GM04503 (cell line): Measurements from ENCODE around the gene TBXA2R.
"Not testable (repeated sequence)": the region's sequence is repeated elsewhere in the genome, so short reads cannot be mapped to it uniquely, and the experiment has no call there.

Experiments used
- DNase-seq: peaks from one replicate; pipeline ENCODE4 v3.0.0-alpha.2; 2012; ENCODE audit warnings: low read depth

The TBXA2R gene

DNA sequence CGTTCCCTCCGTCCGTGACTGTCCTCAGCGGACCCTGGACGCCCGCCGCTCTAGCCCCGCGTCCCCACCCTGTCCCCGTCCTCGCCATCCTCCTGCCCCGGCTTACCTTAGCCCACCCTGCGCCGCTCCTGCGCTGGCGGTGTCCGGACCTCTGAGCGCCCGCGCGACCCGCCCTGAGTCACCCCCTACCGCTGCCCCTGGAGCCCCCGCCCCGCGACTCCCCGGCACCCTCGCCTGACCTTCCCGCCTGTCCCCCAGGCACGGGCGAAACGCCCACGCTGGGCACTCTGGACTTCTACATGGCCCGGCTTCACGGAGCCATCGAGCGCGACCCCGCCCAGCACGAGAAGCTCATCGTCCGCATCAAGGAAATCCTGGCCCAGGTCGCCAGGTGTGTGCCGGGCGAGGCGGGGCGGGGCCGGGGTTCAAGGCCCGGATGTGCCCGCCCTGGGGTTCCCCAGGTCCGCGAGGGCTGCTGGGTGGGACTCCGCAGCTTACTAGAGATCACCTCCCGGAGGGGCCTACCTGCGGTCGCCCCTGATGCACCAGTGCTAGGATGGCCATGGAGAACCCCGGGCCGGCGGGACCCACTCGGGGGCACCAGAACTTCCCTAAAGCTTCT lies 28.8 kb downstream of the TBXA2R start:
- DNase-seq: no peak

DNA sequence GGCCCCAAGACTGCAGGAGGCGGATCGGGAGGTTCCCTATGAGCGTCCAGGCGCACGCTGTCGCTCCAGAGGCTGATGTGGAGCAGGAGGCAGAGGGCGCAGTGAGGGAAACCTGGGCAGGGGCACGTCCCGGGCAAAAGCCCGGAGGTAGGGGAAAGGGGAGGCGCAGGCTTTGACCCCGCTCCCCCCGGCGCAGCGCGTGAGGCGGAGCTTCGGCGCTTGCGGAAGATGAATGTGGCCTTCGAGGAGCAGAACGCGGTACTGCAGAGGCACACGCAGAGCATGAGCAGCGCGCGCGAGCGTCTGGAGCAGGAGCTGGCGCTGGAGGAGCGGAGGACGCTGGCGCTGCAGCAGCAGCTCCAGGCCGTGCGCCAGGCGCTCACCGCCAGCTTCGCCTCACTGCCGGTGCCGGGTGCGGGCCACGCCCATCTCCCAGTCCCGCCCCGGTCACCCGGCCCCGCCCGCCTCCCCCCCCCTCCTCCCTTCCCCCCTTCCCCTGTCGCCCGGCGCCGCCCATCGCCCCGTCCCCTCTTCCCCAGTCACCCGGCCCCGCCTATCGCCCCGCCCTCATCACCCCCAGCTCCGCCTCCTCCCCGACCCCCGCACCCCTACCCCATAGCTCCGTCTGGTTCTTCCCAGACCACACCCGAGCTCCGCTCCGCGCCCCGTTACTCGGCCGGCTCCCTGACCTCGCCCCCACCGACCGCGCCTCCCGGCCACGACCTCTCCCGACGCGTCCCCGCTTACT lies 29.8 kb downstream of the TBXA2R start:
- no peak for DNase-seq

DNA sequence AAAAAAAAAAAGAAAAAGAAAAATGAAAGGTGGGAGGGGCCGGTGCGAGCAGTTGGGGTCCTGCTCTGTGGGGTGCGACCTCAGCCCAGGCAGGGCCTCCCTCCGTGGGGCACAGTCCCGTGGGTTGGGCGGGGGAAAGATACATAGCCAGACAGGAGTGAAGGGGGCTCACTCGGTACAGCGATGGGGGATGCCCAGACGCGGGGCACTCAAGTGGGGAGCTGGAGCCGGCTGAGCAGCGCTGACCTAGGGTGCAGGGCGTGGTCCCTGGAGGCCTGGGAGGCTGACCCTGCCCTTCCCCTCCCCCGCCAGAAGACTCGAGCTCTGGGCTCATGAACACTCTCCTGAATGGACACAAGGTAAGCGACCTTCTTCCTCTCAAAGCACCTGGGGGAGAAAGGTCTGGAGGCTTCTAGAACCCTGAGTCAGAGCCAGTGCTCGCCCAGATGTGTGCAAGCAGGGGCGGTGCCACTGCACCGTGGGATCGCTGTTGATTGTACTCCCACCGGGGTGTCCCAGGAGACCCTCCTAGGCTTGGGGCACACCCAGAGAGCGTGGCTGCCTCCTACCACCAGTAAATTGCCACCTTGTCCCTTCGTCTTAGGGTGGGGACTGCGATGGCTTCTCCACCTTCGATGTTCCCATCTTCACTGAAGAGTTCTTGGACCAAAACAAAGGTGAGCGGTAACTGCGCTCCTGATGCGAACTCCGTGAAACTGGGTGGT lies 30.6 kb downstream of the TBXA2R start:
- no peak for DNase-seq

DNA sequence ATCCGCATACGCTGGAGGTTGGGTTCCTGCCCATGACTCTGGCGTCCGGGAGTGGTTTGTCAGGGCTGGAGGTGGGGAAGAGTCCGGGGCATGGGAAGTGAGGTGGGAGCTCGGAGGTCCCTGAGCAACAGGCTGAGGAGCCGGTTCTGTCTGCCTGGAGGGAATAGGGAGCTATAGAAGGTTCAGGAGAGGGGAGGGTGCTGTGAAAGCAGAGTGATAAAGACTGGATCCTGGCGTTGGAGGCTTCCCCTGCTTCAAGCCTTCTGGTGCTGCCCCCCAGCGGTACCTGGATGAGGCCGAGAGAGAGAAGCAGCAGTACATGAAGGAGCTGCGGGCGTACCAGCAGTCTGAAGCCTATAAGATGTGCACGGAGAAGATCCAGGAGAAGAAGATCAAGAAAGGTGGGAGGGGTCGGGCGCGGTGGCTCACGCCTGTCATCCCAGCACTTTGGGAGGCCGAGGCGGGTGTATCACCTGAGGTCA lies 31.4 kb downstream of the TBXA2R start:
- DNase-seq: no peak

DNA sequence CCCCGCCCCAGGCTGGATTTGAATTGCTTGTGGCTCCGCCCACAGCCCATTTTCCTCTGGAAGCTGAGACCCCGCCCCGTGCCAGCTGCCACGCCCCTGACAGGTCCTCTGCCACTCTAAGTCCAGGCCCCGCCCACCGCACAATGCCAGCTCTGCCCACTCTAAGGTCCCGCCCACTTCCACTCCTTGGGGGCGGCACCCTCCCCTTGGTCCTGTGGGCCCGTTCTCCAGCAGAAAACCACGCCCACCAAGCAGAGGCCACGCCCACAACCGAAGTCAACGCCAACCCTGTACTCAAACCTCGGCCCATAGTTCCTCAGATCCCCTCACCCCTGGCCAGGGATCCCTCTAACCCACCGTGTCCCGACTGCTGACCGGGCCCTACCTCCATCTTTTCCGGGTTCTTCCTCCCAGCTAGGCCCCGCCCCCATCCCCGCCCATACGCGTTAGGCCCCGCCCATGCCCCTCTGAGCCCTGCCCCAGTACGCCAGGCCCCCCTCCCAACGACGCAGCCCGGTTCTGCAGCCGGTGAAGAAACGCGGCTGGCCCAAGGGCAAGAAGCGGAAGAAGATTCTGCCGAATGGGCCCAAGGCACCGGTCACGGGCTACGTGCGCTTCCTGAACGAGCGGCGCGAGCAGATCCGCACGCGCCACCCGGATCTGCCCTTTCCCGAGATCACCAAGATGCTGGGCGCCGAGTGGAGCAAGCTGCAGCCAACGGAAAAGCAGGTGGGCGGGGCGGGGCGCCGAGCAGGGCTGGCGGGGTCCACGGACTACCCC lies 32.6 kb downstream of the TBXA2R start:
- DNase-seq: peak; percentile 43

DNA sequence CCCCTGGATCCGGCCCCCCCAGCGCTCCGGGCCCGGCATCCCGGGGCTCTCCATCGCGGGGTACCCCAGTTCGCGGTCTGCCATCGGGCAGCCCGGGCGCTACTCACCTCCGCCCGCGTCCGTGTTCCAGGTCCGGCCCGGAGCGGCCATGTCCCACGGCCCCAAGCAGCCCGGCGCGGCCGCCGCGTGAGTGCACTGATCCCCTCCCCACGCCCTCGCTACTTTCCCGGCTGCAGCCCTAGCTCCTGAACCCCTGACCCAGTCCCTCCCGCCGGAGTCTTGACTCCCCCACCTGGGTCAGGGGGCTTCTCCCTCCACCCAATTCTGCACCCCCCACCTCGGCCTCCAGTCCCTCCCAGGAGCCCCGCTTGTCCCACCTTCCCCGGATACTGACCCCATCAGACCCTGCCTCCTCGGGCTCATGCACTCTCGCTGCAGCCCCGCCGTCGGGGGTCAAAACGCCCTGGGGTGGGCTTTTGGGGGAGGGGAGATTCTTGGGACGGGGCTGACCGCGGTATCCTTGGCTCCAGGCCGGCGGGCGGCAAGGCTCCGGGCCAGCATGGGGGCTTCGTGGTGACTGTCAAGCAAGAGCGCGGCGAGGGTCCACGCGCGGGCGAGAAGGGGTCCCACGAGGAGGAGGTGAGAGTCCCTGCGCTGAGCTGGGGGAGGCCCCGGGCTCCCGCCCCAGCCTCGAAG lies 33.4 kb downstream of the TBXA2R start:
- DNase-seq: no peak

DNA sequence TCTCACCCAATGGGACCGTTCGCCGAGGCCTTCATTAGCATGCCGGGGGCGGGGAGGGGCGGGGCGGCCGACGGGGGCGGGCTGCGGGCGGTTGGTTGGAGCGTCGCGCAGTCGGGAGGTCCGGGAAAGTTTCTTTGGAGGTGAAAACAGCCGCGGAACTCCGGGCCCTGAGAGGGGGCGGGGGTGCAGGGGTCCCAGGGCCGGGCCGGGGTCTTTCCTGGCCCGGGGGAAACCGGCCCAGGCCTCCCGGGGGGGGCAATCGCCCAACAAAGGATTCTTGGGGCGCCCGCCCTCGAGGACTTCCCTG lies 33.9 kb downstream of the TBXA2R start, which contains the start of gene HMG20B:
Gene HMG20B, plus strand, starts transcription at position 90 of the 307 bp plus-strand sequence. CDS start 366 bp downstream, outside the sequence.
- DNase-seq: no peak

DNA sequence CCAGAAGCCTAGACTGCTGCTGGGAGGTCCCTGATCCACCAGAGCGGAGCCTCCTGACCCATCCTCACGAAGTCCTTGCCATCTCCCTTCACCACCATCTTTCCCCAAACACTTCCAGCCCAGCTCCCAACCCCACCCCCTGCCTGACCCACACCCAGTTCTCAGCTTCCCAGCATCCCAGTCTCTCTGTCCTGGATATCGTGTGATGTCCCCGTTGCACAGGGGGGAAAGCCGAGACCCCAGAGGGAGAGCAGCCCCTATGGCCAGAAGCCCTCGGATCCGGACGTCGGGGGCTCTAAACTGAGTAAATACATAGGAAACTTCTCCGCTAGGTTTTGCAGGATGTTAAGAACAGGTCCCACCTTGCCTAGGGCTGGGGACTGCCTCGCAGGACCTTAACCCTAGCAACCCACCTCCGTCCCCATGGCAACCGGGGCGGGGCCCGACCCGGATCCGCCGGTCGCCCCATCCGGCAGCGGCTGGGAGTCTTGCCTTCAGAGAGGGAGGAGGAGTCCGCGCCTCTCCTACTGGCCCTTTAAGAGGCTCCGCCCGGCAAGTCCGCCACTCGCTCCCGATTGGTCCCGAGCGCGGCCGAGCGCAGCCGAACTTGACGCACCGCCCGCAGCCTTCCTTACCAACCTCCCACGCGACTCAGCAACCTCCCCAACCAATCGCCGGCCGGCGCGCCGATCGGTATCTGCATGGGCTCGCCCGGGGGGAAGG lies 34.4 kb downstream of the TBXA2R start:
- DNase-seq: peak; percentile 97

DNA sequence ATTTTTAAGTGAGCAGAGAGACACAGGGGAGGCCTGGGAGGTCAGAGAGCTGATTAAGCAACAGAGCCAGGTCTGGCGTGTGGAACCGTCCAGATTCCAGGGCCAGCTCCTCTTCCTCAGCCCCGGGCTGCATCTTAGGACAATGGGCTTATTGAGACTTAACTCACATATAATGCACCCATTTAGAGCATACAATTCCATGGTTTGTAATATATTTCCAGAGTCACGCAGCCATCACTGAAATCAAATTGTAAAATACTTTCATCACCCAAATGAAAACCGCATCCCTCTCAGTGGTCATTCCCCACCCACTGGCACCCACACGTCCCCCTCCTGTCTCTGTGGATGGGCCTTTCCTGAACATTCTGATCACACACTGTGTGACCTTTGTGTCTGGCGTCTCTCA lies 36.1 kb downstream of the TBXA2R start:
- DNase-seq: no peak

DNA sequence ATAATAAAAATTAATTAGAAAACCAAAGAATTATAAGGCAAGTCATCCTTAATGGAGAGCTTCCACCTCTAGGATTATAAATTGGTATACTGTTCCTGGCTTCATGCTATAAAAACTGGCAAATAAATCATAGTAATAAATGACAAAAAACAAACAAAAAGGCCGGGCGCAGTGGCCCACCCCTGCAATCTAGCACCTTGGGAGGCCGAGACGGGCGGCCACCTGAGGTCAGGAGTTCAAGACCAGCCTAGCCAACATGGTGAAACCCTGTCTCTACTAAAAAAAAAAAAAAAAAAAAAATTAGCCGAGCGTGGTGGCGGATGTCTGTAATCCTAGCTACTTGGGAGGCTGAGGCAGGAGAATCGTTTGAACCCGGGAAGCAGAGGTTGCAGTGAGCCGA lies 36.6 kb downstream of the TBXA2R start:
- not testable (repeated sequence) for DNase-seq

DNA sequence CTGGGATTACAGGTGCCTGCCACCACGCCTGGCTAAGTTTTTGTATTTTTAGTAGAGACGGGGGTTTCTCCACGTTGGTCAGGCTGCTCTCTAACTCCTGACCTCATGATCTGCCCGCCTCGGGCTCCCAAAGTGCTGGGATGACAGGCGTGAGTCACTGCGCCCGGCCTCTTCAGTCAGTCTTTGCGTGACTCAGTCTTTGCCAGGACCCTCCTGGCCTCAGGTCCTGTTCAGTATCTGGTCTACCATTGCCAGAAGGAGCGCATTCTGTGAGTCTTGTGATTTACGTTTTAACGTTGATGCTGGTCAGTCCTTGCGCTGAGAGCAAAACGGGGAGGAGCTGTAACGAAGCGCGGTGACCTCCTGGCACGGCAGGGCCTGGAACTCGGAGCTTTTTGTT lies 41.5 kb downstream of the TBXA2R start:
- no peak for DNase-seq

DNA sequence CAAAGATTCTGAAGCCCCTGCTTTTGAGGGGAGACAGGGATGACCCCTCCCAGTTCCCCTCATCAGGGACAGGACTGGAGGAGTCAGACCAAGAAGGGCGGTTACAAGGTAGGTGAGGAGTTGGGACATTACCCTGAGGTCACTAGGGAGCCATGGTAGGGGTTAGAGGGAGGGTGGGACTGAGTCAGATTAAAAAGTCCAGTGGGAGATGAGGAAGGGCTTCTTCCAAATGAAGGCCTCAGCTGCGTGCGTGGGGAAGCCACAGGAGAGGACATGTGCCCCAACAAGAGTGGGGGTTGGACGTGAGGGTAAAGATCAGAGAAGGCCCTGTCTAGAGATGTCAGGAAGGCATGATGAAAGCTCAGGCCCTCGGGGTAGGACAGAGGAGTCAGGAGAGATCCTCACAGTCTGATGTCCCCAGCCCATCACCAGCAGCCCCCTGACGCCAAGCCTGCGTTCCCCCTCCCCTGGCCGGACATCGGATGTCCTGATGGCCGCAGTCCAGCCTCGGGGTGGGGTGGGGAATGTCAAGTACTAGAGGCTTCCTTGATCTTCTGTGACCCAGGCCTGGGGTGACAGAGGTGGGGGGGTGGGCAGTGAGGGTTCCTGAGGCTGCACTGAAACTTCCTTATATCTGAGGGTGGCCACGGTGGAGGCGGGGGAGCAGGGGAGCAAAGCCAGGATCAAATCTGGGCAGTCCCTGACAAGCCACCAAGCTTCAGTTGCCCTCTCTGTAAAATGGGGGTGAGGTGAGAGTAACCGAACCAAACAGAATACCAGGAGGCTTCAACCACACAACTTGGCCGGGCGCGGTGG lies 42.8 kb downstream of the TBXA2R start:
- no peak for DNase-seq

DNA sequence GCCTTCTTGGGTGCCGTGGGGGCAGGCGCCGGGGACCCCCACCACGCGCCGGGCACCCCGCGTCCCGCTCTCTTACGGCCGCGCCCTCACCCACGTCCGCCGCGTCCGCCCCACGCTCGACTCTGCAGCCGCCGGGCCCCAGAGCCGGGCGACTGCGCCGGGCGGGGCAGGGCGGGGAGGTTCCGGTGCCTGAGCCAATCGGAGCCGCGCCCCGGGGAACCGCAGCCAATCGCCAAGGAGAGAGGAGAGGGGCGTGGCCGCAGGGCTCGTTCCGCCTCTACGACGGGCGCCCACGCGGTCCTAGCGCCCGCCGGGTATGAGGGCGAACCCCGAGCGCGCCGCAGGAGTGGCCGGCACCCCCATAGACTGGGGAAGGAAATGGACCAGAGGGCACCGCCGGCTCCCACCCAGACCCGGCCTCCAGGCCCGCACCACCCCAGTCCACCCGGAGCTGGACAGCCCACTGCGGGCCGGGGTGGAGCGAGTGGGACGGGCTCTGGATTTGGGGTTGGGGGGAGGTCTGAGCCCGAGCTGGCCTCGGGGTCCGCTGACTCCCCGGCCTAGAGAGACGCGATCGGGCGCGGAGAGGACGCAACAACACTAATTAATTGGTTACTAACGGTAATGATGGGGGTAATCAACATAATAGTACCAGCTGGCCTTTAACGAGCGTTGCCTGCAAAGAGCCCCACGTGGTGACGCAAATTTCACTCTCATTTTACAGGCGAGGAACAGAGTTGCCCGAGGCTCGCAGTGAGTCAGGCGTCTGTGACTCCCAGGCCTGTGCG lies 49.0 kb downstream of the TBXA2R start, which contains the start of gene MFSD12:
Gene MFSD12, minus strand, starts transcription at position 126 of the 788 bp plus-strand sequence. CDS start 183 bp downstream, outside the sequence.
- DNase-seq: peak; percentile 51

DNA sequence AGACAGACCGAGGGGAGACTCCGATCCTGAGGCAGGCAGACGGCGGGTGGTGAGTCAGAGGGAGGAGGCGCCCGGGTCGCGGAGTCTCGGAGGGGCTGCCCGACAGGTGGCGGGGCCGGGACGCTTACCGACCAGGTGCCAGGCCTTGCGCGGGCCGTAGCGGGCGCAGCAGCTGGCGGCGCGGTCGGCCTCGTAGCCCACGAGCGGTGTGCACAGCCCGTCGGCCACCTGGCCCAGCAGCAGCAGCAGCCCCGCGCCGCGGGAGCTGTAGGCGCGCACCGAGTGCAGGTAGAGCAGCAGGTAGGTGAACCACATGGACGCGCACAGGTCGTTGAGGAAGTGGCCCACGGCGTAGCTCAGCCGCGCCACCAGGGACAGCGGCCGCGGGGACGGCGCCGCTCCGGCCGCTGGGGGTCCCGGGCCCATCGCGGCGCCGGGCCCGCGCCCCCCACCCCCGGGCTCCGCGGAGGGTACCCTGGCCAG lies 49.7 kb downstream of the TBXA2R start:
- DNase-seq: no peak

DNA sequence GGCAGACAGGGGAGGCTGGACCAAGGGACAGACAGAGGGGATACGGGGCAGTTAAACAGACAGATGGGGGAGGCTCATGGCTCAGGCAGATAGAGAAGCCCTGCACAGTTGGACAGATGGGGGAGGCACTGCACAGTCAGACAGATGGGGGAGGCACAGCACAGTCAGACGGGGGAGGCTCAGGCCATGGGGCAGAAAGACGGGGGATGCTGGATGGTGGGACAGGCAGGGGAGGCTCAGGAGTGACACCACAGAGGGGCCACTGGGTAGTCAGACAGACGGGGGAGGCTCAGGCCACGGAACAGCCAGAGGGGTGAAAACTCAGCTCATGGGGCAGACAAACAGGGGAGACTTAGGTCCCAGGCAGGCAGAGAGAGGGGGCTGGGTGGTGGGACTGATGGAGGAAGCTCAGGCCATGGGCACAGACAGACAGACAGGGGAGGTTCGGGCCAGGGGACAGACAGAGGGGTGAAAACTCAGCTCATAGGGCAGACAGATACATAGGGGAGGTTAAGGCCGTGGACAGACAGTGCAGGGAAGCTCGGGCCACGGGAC lies 50.2 kb downstream of the TBXA2R start:
- DNase-seq: no peak

DNA sequence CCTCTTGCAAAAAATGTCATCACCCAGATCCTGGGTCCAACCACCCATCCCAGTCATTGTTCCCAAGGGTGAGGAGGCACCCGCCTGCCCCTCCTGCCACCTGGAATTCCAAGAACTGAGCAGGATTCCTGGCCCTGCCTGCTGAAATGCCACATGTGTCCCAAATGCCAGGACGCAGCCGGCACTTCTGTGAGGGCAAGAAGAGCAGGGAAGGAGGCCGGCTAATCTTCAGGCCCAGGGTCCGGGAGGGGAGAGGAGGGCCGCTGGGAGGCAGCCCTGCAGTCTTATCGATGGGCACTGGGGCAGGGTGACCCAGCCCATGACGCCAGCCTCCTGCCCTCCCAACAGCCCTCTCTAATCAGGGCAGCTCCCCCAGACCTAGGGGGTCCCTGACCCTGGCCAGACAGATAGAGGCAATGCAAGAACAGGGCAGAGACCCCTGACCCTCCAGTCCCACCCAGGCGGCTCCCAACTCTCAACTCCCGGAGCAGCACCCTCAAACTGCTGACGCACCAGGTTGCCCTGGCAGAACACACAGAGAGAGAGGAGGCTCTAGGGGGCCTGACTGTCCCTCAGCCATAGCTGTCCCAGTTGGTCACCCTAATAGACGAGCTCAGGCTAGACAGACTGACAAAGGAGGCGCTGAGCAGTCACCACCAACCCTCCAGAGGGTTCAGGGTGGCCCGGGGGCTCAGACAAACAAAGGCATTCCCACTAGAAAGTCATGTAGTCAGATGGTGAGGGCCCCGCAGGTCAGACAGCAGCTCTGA lies 50.8 kb downstream of the TBXA2R start:
- no peak for DNase-seq

DNA sequence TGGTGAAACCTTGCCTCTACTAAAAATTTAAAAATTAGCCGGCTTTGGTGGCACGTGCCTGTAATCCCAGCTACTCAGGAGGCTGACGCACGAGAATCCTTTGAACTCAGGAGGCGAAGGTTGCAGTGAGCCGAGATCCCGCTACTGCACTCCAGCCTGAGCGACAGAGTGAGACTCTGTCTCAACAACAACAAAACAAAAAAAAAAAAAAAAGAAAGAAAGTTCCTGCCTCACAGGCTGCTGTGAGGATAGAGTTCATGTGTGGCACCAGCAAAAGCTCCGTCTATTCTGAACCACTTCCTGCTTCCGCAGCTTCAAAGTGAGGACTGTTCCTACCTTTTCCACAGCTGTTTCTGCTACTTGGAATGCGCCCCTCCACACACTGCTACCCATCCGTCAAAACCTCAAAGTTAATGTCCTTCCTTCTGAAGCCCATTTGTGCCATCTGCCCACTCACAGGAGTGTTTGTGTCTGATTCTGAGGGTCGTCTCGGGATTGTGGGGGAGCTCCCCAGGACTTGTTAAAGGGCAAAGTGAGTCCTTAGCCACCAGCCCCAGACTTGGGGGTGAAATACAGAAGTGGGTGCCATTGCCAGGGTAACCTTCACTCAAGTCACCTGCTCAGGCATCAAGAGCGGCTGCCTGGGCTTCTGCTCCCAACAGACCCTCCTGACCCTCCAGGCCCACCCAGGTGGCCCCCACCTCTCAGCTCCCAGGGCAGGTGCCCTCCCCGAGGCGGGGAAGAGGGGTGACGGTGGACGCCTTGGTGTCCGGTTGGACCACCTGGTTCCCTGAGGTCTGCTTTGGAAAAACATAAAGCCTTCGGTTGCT lies 52.2 kb downstream of the TBXA2R start:
- no peak for DNase-seq
